T-helper 2 cell treated with Interferon-gamma antibody and Interleukin-4, amounts not matched to agents 5 μg/mL and 100 μg/mL, for 36 hours (primary cell): ENCODE measurements around the gene ULK2.
A peak's percentile ranks its signal among the peaks of the same experiment; 100 is the strongest.

Experiments
- DNase-seq: peaks from one replicate; pipeline ENCODE4 v3.0.0; 2021; ENCODE audit warnings: low spot score
- H3K27ac Mint-ChIP-seq: one replicate; pipeline ENCODE4 v1.8.0; 2021; ENCODE audit warnings: mild to moderate bottlenecking, mixed read lengths
- H3K27me3 Mint-ChIP-seq: one replicate; pipeline ENCODE4 v1.8.0; 2021; ENCODE audit warnings: low read depth, mixed read lengths
- H3K36me3 Mint-ChIP-seq: one replicate; pipeline ENCODE4 v1.8.0; 2021; ENCODE audit warnings: low read depth, mixed read lengths
- H3K4me1 Mint-ChIP-seq: one replicate; pipeline ENCODE4 v1.8.0; 2021; ENCODE audit warnings: low read depth, mixed read lengths
- H3K4me3 Mint-ChIP-seq: one replicate; pipeline ENCODE4 v1.8.0; 2022; ENCODE audit warnings: mild to moderate bottlenecking, moderate library complexity, mixed read lengths
- H3K9me3 Mint-ChIP-seq: one replicate; pipeline ENCODE4 v1.8.0; 2021; ENCODE audit warnings: mixed read lengths

Gene ULK2

DNA sequence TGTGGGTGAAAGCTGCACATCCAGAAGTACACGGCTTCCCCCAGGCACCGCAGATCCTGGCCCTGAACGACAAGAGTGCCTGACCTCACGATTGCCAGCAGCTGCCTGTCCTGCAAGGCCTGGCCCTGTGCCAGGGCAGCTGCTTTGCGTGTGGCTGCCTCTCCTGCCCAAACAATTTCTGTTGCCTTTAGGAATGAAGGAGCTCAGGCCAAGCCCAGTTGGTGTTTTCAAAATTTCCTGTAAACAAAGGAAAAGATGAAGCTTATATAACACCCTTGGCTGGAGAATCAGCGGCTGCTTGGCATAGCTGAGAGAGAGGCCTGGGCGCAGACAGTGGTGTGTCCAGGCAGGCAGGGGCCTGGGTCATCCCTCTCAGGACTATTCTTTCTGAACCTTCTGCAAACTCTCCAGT, 139.6 kb downstream of the ULK2 start:
- H3K27me3 Mint-ChIP-seq: peaks cover 6% of the 10 kb centered on the region
- H3K4me3 Mint-ChIP-seq: no peak overlapping the region
- no peaks in the 10 kb centered on the region for H3K9me3 Mint-ChIP-seq
- peaks cover 3% of the 10 kb centered on the region for H3K4me1 Mint-ChIP-seq
- DNase-seq: no peak
- no peak overlapping the region for H3K27ac Mint-ChIP-seq
- H3K36me3 Mint-ChIP-seq: no peaks in the 10 kb centered on the region

DNA sequence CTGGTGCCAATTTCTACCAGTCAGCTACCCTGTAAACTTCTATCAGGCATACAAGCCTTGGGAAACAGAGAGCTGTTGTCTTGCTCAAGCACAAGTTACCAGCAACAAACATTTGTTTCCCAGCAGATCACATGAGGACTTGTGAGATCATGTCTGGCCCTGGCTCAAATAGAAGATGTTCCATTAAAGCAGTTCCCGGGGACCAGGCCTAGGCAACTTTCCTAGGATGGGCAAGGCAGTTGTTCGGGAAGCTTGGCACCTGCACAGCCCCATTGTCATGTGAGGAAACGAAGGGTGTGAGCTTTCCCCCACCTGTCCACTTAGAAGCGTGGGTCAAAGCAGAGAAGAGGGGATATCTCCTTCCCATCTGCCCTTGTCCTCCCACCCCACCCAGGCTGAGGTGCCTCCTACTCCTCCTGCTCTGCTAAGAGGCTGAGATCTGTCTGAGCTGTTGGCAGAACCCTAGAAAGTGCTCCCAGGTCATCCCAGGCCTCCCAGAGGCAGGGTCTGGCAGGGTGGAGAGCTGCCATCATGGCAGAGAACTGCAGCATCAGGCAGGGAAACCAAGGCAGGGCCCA, 140.1 kb downstream of the ULK2 start:
- H3K27ac Mint-ChIP-seq: no peak overlapping the region
- no peaks in the 10 kb centered on the region for H3K9me3 Mint-ChIP-seq
- no peak overlapping the region for H3K4me3 Mint-ChIP-seq
- H3K36me3 Mint-ChIP-seq: no peaks in the 10 kb centered on the region
- DNase-seq: no peak
- H3K4me1 Mint-ChIP-seq: peaks cover 3% of the 10 kb centered on the region
- H3K27me3 Mint-ChIP-seq: peaks cover 6% of the 10 kb centered on the region

DNA sequence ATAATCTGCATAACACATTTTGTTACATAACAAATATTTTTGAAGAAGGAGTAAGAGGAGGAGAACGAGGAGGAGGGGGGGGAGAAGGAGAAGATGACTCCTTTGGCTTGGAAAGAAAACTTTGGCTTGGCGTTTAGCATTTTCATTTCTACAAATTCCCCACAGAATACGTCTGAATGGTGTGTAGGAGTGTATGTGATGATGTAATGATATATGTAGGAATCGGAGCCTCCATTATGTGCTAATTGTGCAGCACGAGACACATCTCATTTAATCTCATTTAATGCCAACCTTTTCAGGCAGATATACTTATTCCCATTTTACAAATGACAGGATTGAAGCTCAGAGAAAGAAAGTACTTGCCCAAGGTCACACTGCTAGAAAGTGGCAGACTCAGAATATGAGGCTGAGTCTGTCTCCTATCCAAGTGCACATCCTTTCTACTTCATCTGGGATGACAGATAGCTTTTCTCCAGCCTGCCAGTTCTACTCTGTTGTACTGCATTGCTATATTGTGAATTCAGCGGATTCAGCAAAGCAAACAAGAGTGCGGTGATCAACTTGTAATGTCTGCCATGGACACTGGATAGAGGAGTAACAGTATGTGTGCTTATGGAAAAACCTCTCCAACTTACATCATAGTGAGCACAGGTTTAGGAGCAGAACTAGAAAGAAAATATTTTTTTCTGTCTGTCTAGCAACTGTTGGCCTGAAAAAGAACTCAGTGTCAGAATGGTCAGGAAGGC, 140.9 kb downstream of the ULK2 start:
- Mint-ChIP-seq H3K9me3 (no peaks in the 10 kb centered on the region), H3K4me1 (peaks cover 3% of the 10 kb centered on the region), H3K27ac (no peak overlapping the region), H3K4me3 (no peak overlapping the region), H3K27me3 (peaks cover 6% of the 10 kb centered on the region), H3K36me3 (no peaks in the 10 kb centered on the region)
- DNase-seq: no peak

DNA sequence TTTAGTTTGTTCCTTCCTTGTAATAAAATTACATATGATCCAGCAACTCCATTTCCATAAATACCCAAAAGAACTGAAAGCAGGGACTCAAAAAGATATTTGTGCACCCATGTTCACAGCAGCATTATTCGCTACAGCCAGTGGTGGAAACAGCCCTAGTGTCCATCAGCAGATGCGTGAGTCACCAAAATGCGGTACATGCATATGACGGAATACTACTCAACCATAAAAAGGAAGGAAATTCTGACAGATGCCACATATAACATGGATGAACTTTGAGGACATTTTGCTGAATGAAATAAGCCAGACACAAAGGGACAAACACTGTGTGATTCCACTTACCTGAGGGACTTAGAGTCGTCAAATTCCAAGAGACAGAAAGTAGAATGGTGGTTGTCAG, 142.2 kb downstream of the ULK2 start:
- Mint-ChIP-seq H3K9me3 (no peaks in the 10 kb centered on the region), H3K36me3 (no peaks in the 10 kb centered on the region), H3K27ac (no peak overlapping the region), H3K4me1 (peaks cover 3% of the 10 kb centered on the region), H3K4me3 (peak overlapping the region; percentile 20), H3K27me3 (peaks cover 6% of the 10 kb centered on the region)
- no peak for DNase-seq

DNA sequence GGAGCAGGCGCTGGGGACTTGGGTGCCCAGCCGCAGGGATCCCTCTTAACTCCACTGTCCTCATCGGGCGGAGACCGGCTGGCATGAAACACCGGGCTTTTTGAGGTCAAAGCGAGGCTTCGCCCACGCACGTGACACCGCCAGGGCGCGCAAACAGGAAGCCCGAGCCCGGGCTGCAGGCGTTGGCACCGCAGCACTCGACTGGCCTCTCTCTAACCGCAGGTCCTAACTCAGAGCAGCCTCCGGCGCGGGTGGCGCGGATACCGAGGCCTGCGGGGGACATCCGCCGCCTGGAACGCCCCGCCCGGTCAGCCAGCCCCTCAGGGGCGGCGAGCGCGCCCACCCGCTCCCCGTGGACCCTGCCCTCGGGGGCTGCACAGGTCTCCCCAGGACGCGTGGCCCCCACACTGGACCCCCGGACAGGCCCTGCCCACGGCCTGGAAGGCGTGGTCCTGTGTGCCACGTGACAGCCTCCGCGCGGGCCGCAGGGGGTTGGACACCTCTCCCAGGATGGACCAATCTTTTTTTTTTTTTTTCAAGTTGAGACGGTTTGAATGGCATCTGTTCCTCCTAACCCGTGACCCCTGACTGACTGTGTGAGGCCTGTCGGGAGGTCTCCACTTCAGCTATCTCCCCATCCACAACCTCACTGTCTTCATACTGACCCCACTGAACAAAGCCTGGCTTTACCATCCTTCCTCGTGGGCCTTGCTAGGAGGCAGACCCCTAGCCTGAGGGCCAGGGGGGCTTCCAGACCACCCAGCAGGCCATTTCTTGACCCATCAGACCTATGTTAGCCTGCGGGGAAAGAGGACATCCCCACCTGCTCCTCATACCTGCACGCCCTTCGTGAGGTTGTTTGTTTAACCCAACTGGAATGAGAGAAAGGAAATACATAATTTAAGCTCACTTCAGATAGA, 143.0 kb downstream of the ULK2 start:
- H3K4me1 Mint-ChIP-seq: peaks cover 3% of the 10 kb centered on the region
- H3K9me3 Mint-ChIP-seq: no peaks in the 10 kb centered on the region
- peak overlapping the region; percentile 20 for H3K4me3 Mint-ChIP-seq
- H3K27ac Mint-ChIP-seq: no peak overlapping the region
- H3K36me3 Mint-ChIP-seq: no peaks in the 10 kb centered on the region
- peak; percentile 27 for DNase-seq
- peaks cover 6% of the 10 kb centered on the region for H3K27me3 Mint-ChIP-seq

DNA sequence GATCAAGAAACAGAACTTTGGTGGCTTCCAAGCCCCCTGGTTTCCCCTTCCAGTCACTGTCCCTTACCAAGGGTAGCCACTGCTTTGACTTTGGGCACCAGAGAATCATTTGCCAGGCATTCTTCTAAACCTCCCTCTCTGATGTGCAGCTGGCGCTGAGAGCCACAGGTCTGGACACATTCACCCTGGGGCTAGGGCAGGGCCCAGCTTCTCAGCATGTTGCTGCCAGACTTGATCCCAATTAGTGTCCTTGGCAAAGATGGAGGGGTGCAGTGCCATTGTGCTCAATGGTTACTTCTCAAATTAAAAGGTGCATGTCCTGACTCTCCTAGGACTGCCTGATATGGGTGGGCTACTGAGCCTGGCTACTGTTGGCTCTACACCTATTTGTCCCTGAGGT, 143.8 kb downstream of the ULK2 start:
- Mint-ChIP-seq H3K27ac (no peak overlapping the region), H3K4me1 (peaks cover 3% of the 10 kb centered on the region), H3K9me3 (no peaks in the 10 kb centered on the region), H3K27me3 (peaks cover 6% of the 10 kb centered on the region), H3K4me3 (no peak overlapping the region), H3K36me3 (no peaks in the 10 kb centered on the region)
- DNase-seq: no peak
